CD4-positive, alpha-beta T cell (primary cell): Measurements from ENCODE around the gene INSIG2. TPM values are rescaled to one million over a fixed set of nuclear protein-coding genes. Genes with fewer than 3 reads are reported as not detected.

Experiments
- ATAC-seq: fragments of 200-7000 bp; cut with Tn5 transposase; one replicate; pipeline ENCODE4 v1.10.0; 2022; ENCODE audit warnings: mild to moderate bottlenecking; ENCODE audit not compliant: poor library complexity
- CTCF ChIA-PET: fragments of 350-600 bp; sonication (Branson Sonifier 250); formaldehyde crosslinking; loops from one replicate; lab custom pipeline; 2021; ENCODE audit warnings: antibody characterized with exemption, inconsistent platforms; lab: Charles Lee
- POLR2A ChIA-PET: fragments of 350-600 bp; sonication (Branson Sonifier 250); formaldehyde crosslinking; loops from one replicate; lab custom pipeline; 2021; ENCODE audit warnings: antibody characterized with exemption, inconsistent platforms; lab: Charles Lee
- DNase-seq, 14 experiments: peaks; one replicate each; pipeline ENCODE4 v3.0.0-alpha.2; 2013 to 2020; ENCODE audit warnings: mixed read lengths in 2 of 14
- H3K27ac ChIP-seq, 2 donors: one replicate each; pipeline versions ENCODE4 v1.5.1 to v1.7.0; 2013; ENCODE audit warnings: low read length in 2 of 2, low read depth in 1 of 2, mild to moderate bottlenecking in 1 of 2
- H3K27me3 ChIP-seq, 2 experiments: 1 replicate in 1 of 2; 2 replicates in 1 of 2; pipeline versions ENCODE4 v1.6.1 to v1.7.0; 2013; ENCODE audit warnings: low read length in 2 of 2, control low read depth in 1 of 2, mild to moderate bottlenecking in 1 of 2, moderate library complexity in 1 of 2; ENCODE audit not compliant: insufficient read depth in 2 of 2, control insufficient read depth in 1 of 2
- H3K36me3 ChIP-seq: one replicate; pipeline ENCODE4 v1.6.1; 2013; ENCODE audit warnings: low read length, control low read depth; ENCODE audit not compliant: insufficient read depth
- H3K4me1 ChIP-seq: one replicate; pipeline ENCODE4 v1.6.1; 2013; ENCODE audit warnings: low read length, control low read depth; ENCODE audit not compliant: insufficient read depth
- H3K4me3 ChIP-seq: one replicate; pipeline ENCODE4 v1.5.1; 2013; ENCODE audit warnings: mild to moderate bottlenecking, low read length, moderate library complexity
- H3K9me3 ChIP-seq, 2 experiments: 1 replicate in 1 of 2; 2 replicates in 1 of 2; pipeline versions ENCODE4 v1.6.1 to v1.7.0; 2013; ENCODE audit warnings: low read length in 2 of 2, mild to moderate bottlenecking in 2 of 2, control low read depth in 1 of 2, moderate library complexity in 1 of 2; ENCODE audit not compliant: control insufficient read depth in 1 of 2, insufficient read depth in 1 of 2
- H3K27ac Mint-ChIP-seq: one replicate; pipeline ENCODE4 v1.8.0; 2020; ENCODE audit warnings: mixed read lengths
- H3K27me3 Mint-ChIP-seq: one replicate; pipeline ENCODE4 v1.8.0; 2021; ENCODE audit warnings: mixed read lengths
- H3K36me3 Mint-ChIP-seq: one replicate; pipeline ENCODE4 v1.8.0; 2021; ENCODE audit warnings: low read depth, mixed read lengths
- H3K4me1 Mint-ChIP-seq: one replicate; pipeline ENCODE4 v1.8.0; 2021; ENCODE audit warnings: low read depth, mixed read lengths
- H3K4me3 Mint-ChIP-seq: one replicate; pipeline ENCODE4 v1.8.0; 2020; ENCODE audit warnings: mild to moderate bottlenecking, mixed read lengths
- H3K9me3 Mint-ChIP-seq: one replicate; pipeline ENCODE4 v1.8.0; 2020; ENCODE audit warnings: mixed read lengths
- CTCF ChIP-seq: fragments of 200-600 bp; IDR thresholded peaks from one replicate; pipeline ENCODE4 v1.8.0; 2022; ENCODE audit warnings: antibody characterized with exemption, mild to moderate bottlenecking
- intact Hi-C, 2 experiments: fragments of 100-400 bp; cut with DNase I in 1 of 2; cut with micrococcal nuclease in 1 of 2; formaldehyde crosslinking; loops; one replicate each; pipeline versions ENCODE4 v1.15.1 to v1.9.0; 2023 to 2025; cut with DNase I, micrococcal nuclease
- total RNA-seq, 174 experiments: library from RNA in 2 of 174; stranded (reverse) in 2 of 174; gene quantifications; one replicate each; pipeline ENCODE4 v1.2.3 and lab custom pipeline; 2021 to 2026

INSIG2 gene
- total RNA-seq, 2 experiments from 2014 or later = 7.3 to 7.7 TPM

- ChIA-PET POLR2A (interaction anchor here (0.8 kb wide), 1 partner anchor 27 kb away, joined by 3 read pairs; the partner anchor contains the start of gene INSIG2), CTCF (no interaction called here)
- Histone ChIP-seq H3K27ac (no peak overlapping the region), H3K36me3 (no peaks in the 10 kb centered on the region), H3K27me3 (peaks cover 3 to 6% of the 10 kb centered on the region in 2 experiments), H3K4me3 (no peak overlapping the region), H3K4me1 (no peaks in the 10 kb centered on the region), H3K9me3 (no peaks in the 10 kb centered on the region)
- Mint-ChIP-seq H3K4me3 (no peak overlapping the region), H3K36me3 (no peaks in the 10 kb centered on the region), H3K9me3 (no peaks in the 10 kb centered on the region), H3K27ac (no peak overlapping the region), H3K27me3 (peaks cover 45% of the 10 kb centered on the region), H3K4me1 (peaks cover 8% of the 10 kb centered on the region)
- TF ChIP-seq CTCF = no peak
- ATAC-seq = no peak
- intact Hi-C loops = no loop called here
- peak in 3 of 14 experiments; percentile 16 to 44 (median 36) for DNase-seq
Observed at GRCh38 chr2:118061135-118061955, 26.9 kb upstream of the INSIG2 start.

GRCh38 chr2:118062048-118062447 is 26.2 kb upstream of the INSIG2 start:
- Mint-ChIP-seq H3K4me3 (no peak overlapping the region), H3K27me3 (peaks cover 44% of the 10 kb centered on the region), H3K4me1 (peaks cover 8% of the 10 kb centered on the region), H3K27ac (no peak overlapping the region), H3K9me3 (no peaks in the 10 kb centered on the region), H3K36me3 (no peaks in the 10 kb centered on the region)
- TF ChIP-seq CTCF = no peak
- no peaks in the 10 kb centered on the region for H3K9me3 ChIP-seq
- H3K4me3 ChIP-seq = no peak overlapping the region
- H3K36me3 ChIP-seq = no peaks in the 10 kb centered on the region
- POLR2A ChIA-PET = no interaction called here
- DNase-seq = no peak
- intact Hi-C loops = no loop called here
- H3K4me1 ChIP-seq = no peaks in the 10 kb centered on the region
- H3K27ac ChIP-seq = no peak overlapping the region
- CTCF ChIA-PET = no interaction called here
- peaks cover 0 to 3% of the 10 kb centered on the region in 2 experiments for H3K27me3 ChIP-seq
- no peak for ATAC-seq

- H3K4me3 Mint-ChIP-seq = no peak overlapping the region
- peaks cover 8% of the 10 kb centered on the region for H3K4me1 Mint-ChIP-seq
- Histone ChIP-seq H3K4me3 (no peak overlapping the region), H3K9me3 (no peaks in the 10 kb centered on the region), H3K4me1 (no peaks in the 10 kb centered on the region), H3K27me3 (peaks cover 0 to 3% of the 10 kb centered on the region in 2 experiments), H3K36me3 (no peaks in the 10 kb centered on the region), H3K27ac (no peak overlapping the region)
- H3K27me3 Mint-ChIP-seq = peaks cover 38% of the 10 kb centered on the region
- TF ChIP-seq CTCF = no peak
- DNase-seq (no peak), ATAC-seq (no peak)
- H3K9me3 Mint-ChIP-seq = no peaks in the 10 kb centered on the region
- H3K36me3 Mint-ChIP-seq = no peaks in the 10 kb centered on the region
- H3K27ac Mint-ChIP-seq = no peak overlapping the region
- ChIA-PET CTCF (interaction anchor here (1.0 kb wide), 1 partner anchor 30 kb away, joined by 3 read pairs; no protein-coding TSS in a partner anchor), POLR2A (no interaction called here)
- intact Hi-C loops = no loop called here
Observed at GRCh38 chr2:118062669-118063068, 25.6 kb upstream of the INSIG2 start.
